ENCODE results near the gene ITPRIPL2.

DNA sequence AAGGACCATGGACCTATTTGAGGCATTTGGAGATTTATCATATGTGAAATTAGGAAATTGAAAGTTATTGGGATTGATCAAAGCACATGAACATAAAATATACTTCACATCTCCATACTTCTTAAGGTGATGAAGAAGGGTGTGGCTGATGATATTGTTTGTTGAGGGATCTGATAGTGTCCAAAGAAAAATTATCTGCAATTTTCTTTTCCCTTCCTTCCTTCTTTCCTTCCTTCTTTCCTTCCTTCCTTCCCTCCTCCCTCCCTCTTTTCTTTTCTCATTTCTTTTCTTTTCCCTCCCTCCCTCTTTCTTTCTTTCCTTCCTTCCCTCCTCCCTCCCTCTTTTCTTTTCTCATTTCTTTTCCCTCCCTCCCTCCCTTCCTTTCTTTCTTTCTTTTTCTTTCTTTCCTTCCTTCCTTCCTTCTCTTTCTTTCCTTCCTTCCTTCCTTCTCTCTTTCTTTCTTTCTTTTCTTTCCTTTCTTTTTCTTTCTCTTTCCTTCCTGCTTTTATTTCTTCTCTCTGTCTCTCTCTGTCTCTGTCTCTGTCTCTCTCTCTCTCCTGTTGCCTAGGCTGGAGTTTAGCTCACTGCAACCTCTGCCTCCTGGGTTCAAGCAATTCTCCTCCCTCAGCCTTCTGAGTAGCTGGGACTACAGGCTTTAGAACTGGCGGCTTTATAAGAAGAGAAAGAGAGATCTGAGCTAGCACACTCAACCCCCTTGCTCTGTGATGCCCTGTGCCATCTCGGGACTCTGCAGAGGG is 20.9 kb upstream of the ITPRIPL2 start:
- TF ChIP-seq NFE2L1 (CRISPR knock-in tag; IDR thresholded peaks at IDR 0.05; ENCODE audit: borderline replicate concordance): no peak
- no peak for TF ChIP-seq ZNF335 (CRISPR knock-in tag; IDR thresholded peaks at IDR 0.05)
- TF ChIP-seq ZNF567 (CRISPR knock-in tag; IDR thresholded peaks at IDR 0.05; ENCODE audit: borderline replicate concordance): no peak
- TF ChIP-seq JUND (CRISPR knock-in tag; IDR thresholded peaks at IDR 0.05): no peak
- TF ChIP-seq KAT8 (CRISPR knock-in tag; IDR thresholded peaks at IDR 0.05): no peak
- no peak for TF ChIP-seq MEIS1 (CRISPR knock-in tag; IDR thresholded peaks at IDR 0.05; ENCODE audit: borderline replicate concordance)
- TF ChIP-seq ZNF44 (CRISPR knock-in tag; IDR thresholded peaks at IDR 0.05): no peak
- TF ChIP-seq MTA3 (CRISPR knock-in tag; IDR thresholded peaks at IDR 0.05): no peak
- TF ChIP-seq, protein P1, sequence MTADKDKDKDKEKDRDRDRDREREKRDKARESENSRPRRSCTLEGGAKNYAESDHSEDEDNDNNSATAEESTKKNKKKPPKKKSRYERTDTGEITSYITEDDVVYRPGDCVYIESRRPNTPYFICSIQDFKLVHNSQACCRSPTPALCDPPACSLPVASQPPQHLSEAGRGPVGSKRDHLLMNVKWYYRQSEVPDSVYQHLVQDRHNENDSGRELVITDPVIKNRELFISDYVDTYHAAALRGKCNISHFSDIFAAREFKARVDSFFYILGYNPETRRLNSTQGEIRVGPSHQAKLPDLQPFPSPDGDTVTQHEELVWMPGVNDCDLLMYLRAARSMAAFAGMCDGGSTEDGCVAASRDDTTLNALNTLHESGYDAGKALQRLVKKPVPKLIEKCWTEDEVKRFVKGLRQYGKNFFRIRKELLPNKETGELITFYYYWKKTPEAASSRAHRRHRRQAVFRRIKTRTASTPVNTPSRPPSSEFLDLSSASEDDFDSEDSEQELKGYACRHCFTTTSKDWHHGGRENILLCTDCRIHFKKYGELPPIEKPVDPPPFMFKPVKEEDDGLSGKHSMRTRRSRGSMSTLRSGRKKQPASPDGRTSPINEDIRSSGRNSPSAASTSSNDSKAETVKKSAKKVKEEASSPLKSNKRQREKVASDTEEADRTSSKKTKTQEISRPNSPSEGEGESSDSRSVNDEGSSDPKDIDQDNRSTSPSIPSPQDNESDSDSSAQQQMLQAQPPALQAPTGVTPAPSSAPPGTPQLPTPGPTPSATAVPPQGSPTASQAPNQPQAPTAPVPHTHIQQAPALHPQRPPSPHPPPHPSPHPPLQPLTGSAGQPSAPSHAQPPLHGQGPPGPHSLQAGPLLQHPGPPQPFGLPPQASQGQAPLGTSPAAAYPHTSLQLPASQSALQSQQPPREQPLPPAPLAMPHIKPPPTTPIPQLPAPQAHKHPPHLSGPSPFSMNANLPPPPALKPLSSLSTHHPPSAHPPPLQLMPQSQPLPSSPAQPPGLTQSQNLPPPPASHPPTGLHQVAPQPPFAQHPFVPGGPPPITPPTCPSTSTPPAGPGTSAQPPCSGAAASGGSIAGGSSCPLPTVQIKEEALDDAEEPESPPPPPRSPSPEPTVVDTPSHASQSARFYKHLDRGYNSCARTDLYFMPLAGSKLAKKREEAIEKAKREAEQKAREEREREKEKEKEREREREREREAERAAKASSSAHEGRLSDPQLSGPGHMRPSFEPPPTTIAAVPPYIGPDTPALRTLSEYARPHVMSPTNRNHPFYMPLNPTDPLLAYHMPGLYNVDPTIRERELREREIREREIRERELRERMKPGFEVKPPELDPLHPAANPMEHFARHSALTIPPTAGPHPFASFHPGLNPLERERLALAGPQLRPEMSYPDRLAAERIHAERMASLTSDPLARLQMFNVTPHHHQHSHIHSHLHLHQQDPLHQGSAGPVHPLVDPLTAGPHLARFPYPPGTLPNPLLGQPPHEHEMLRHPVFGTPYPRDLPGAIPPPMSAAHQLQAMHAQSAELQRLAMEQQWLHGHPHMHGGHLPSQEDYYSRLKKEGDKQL (CRISPR knock-in tag; IDR thresholded peaks at IDR 0.05; ENCODE audit: low read depth): no peak
- TF ChIP-seq GLI4 (CRISPR knock-in tag; IDR thresholded peaks at IDR 0.05; ENCODE audit: borderline replicate concordance): no peak

Data from HepG2 (cell line).